ENCODE data around the gene IER3. TPM values are rescaled to one million over a fixed set of nuclear protein-coding genes. Genes with fewer than 3 reads are reported as not detected.
A peak's percentile ranks its signal among the peaks of the same experiment; 100 is the strongest.

The IER3 gene
- total and polyA plus RNA-seq, 2 of the 8 experiments (the other 6 are each of a cell fraction or from before 2014, with no cell fraction given) = 11.9 to 26.5 TPM

DNA sequence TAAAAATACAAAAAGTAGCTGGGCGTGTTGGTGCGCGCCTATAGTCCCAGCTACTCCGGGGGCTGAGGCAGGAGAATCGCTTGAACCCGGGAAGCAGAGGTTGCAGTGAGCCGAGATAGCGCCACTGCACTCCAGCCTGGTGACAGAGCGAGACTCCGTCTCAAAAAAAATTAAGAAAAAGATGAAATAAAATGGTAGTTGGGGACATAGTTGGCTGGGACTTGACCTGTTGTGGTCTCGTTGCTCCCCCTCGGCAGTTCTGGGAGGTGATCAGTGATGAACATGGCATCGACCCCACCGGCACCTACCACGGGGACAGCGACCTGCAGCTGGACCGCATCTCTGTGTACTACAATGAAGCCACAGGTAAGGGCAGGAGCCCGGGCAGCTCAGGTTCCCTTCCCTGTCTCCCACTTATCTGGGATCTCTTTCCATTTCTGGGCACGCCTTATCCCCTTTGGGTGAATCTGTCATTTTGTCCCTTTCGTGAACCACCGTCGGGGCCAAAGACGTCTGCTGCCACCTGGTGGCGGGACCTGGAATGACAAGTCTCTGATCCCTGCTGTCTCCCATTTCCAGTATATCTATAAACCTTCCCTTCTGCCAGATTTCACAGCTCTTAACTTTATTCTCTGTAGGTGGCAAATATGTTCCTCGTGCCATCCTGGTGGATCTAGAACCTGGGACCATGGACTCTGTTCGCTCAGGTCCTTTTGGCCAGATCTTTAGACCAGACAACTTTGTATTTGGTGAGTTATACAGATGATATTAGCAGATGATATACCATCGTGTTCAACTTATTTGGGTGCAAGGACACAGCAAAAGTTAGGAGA lies 21.9 kb downstream of the IER3 start (continued):
- TF ChIP-seq GABPA (IDR thresholded peaks at IDR 0.05; ENCODE audit: borderline replicate concordance, insufficient read depth, low read length) (no peak), POLR2AphosphoS5 (IDR thresholded peaks at IDR 0.05; ENCODE audit: low read depth, low read length) (peak; percentile 96), TAF1 (IDR thresholded peaks at IDR 0.05; ENCODE audit: low read depth, low read length) (0 out of 2 replicates have a peak, but pooled peaks have one; percentile 49), HDAC6 (IDR thresholded peaks at IDR 0.05; ENCODE audit: low read depth, low read length) (no peak), CHD2 (IDR thresholded peaks at IDR 0.05; ENCODE audit: low read length) (0 out of 2 replicates have a peak, but pooled peaks have one; percentile 29), RAD21 (IDR thresholded peaks at IDR 0.05 in 1 of 2, conservative IDR thresholded peaks at IDR 0.05 in 1 of 2; ENCODE audit: low read depth in 2 of 2, low read length in 2 of 2) (peak; percentile 71 to 80), SUZ12 (IDR thresholded peaks at IDR 0.05; ENCODE audit: low read length) (no peak), SP2 (IDR thresholded peaks at IDR 0.05; ENCODE audit: low read length) (no peak), RNF2 (IDR thresholded peaks at IDR 0.05; ENCODE audit: borderline replicate concordance, low read depth, low read length, missing control alignments, poor library complexity, severe bottlenecking) (no peak), POLR2A (IDR thresholded peaks at IDR 0.05; ENCODE audit: control extremely low read depth in 1 of 2, low read depth in 2 of 2, low read length in 2 of 2) (peak; percentile 61 to 77; a peak in 2 of 3 replicates)
- TF ChIP-seq, protein P1, sequence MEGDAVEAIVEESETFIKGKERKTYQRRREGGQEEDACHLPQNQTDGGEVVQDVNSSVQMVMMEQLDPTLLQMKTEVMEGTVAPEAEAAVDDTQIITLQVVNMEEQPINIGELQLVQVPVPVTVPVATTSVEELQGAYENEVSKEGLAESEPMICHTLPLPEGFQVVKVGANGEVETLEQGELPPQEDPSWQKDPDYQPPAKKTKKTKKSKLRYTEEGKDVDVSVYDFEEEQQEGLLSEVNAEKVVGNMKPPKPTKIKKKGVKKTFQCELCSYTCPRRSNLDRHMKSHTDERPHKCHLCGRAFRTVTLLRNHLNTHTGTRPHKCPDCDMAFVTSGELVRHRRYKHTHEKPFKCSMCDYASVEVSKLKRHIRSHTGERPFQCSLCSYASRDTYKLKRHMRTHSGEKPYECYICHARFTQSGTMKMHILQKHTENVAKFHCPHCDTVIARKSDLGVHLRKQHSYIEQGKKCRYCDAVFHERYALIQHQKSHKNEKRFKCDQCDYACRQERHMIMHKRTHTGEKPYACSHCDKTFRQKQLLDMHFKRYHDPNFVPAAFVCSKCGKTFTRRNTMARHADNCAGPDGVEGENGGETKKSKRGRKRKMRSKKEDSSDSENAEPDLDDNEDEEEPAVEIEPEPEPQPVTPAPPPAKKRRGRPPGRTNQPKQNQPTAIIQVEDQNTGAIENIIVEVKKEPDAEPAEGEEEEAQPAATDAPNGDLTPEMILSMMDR (IDR thresholded peaks at IDR 0.05; ENCODE audit: control extremely low read depth in 1 of 3, insufficient read depth in 1 of 3, low read depth in 1 of 3, low read length in 3 of 3) = peak; percentile 85 to 88 (median 87)
